ENCODE results near the gene ATP9A.
"Not testable (repeated sequence)": the region's sequence is repeated elsewhere in the genome, so short reads cannot be mapped to it uniquely, and the experiment has no call there.

Gene ATP9A

GRCh38 chr20:51648571-51648947 lies 119.6 kb downstream of the ATP9A start:
- no peak for DNase-seq

- DNase-seq: no peak
Observed at GRCh38 chr20:51647674-51648570, 120.3 kb downstream of the ATP9A start.

- not testable (repeated sequence) for DNase-seq
Observed at GRCh38 chr20:51643810-51644209, 124.4 kb downstream of the ATP9A start.

- no peak for DNase-seq
Observed at GRCh38 chr20:51643390-51643789, 124.8 kb downstream of the ATP9A start.

GRCh38 chr20:51641866-51642265 lies 126.3 kb downstream of the ATP9A start:
- DNase-seq: no peak

GRCh38 chr20:51640743-51641142 lies 127.4 kb downstream of the ATP9A start:
- no peak for DNase-seq

GRCh38 chr20:51639206-51639832 lies 128.9 kb downstream of the ATP9A start:
- DNase-seq: peak; percentile 2

- DNase-seq: no peak
Observed at GRCh38 chr20:51637241-51637640, 130.9 kb downstream of the ATP9A start.

- no peak for DNase-seq
Observed at GRCh38 chr20:51636123-51636522, 132.1 kb downstream of the ATP9A start.

GRCh38 chr20:51635680-51636079 lies 132.5 kb downstream of the ATP9A start:
- no peak for DNase-seq

GRCh38 chr20:51634877-51635276 lies 133.3 kb downstream of the ATP9A start:
- no peak for DNase-seq

GRCh38 chr20:51634257-51634656 lies 133.9 kb downstream of the ATP9A start:
- DNase-seq: no peak

- DNase-seq: no peak
Observed at GRCh38 chr20:51633430-51633829, 134.8 kb downstream of the ATP9A start.

GRCh38 chr20:51631953-51632352 lies 136.2 kb downstream of the ATP9A start:
- DNase-seq: no peak

GRCh38 chr20:51631011-51631950 lies 136.9 kb downstream of the ATP9A start:
- no peak for DNase-seq

- no peak for DNase-seq
Observed at GRCh38 chr20:51629399-51630058, 138.7 kb downstream of the ATP9A start.

- DNase-seq: no peak
Observed at GRCh38 chr20:51628533-51629398, 139.4 kb downstream of the ATP9A start.

GRCh38 chr20:51627586-51627985 lies 140.6 kb downstream of the ATP9A start:
- no peak for DNase-seq

GRCh38 chr20:51625105-51625504 lies 143.1 kb downstream of the ATP9A start:
- DNase-seq: no peak

- DNase-seq: peak; percentile 25
Observed at GRCh38 chr20:51624157-51624731, 143.9 kb downstream of the ATP9A start.

GRCh38 chr20:51623255-51623654 lies 144.9 kb downstream of the ATP9A start:
- DNase-seq: no peak

Data from NCI-H1092 (cell line).